Measurements from ENCODE around the gene KIAA0232. TPM values are rescaled to one million over a fixed set of nuclear protein-coding genes. Genes with fewer than 3 reads are reported as not detected.
A peak's percentile ranks its signal among the peaks of the same experiment; 100 is the strongest.

Gene KIAA0232
- total and polyA plus RNA-seq, 7 donors: 8.7 to 79.8 (median 53.3) TPM

GRCh38 chr4:6739920-6740319, 42.6 kb upstream of the KIAA0232 start:
- DNase-seq: no peak
- Histone ChIP-seq H3K27ac (no peak overlapping the region), H3K4me1 (no peaks in the 10 kb centered on the region), H3K27me3 (ENCODE audit: insufficient read depth in 3 of 3, low read length in 2 of 3) (no peaks in the 10 kb centered on the region), H3K9me3 (no peaks in the 10 kb centered on the region), H3K4me3 (no peak overlapping the region), H3K36me3 (ENCODE audit: insufficient read depth in 1 of 2, low read depth in 1 of 2) (no peaks in the 10 kb centered on the region)
- intact Hi-C loops (cut with DNase I): no loop called here
- WGBS, 3 donors: 80 to 86% (median 83%) methylated on average over 4 of the region's 4 CpGs
- ATAC-seq: no peak
- TF ChIP-seq, protein P1, sequence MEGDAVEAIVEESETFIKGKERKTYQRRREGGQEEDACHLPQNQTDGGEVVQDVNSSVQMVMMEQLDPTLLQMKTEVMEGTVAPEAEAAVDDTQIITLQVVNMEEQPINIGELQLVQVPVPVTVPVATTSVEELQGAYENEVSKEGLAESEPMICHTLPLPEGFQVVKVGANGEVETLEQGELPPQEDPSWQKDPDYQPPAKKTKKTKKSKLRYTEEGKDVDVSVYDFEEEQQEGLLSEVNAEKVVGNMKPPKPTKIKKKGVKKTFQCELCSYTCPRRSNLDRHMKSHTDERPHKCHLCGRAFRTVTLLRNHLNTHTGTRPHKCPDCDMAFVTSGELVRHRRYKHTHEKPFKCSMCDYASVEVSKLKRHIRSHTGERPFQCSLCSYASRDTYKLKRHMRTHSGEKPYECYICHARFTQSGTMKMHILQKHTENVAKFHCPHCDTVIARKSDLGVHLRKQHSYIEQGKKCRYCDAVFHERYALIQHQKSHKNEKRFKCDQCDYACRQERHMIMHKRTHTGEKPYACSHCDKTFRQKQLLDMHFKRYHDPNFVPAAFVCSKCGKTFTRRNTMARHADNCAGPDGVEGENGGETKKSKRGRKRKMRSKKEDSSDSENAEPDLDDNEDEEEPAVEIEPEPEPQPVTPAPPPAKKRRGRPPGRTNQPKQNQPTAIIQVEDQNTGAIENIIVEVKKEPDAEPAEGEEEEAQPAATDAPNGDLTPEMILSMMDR (IDR thresholded peaks at IDR 0.05): no peak

DNA sequence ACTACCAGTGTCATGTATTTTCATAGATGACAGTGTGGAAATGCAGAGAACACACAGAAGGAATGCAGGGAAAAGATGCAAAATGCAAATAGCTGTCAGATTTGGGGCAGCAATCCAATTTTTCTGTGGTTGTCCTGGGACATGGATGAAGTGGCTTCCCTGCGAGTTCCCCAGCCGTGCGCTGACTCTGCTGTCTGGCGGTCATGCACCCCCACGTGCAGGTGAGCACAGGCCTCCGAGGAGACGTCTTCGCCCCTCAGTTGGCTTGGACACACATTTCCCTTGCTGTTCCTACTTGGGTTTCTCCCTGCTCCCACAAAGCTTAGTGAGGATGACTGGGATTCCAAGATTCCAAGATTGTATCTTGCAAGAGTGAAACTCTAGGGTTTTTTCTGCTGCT, 42.2 kb upstream of the KIAA0232 start:
- ATAC-seq (no peak), DNase-seq (no peak)
- WGBS, 3 donors: 77 to 90% (median 87%) methylated on average over 8 of the region's 8 CpGs
- TF ChIP-seq, protein P1 (IDR thresholded peaks at IDR 0.05): no peak
- H3K27me3 ChIP-seq (ENCODE audit: insufficient read depth in 3 of 3, low read length in 2 of 3): no peaks in the 10 kb centered on the region
- no peak overlapping the region for H3K4me3 ChIP-seq
- intact Hi-C loops (cut with DNase I): no loop called here
- no peak overlapping the region for H3K27ac ChIP-seq
- H3K4me1 ChIP-seq: no peaks in the 10 kb centered on the region
- H3K9me3 ChIP-seq: no peaks in the 10 kb centered on the region
- no peaks in the 10 kb centered on the region for H3K36me3 ChIP-seq (ENCODE audit: insufficient read depth in 1 of 2, low read depth in 1 of 2)

- TF ChIP-seq, protein P1 (IDR thresholded peaks at IDR 0.05): no peak
- no peaks in the 10 kb centered on the region for H3K4me1 ChIP-seq
- DNase-seq (no peak), ATAC-seq (no peak)
- no peaks in the 10 kb centered on the region for H3K9me3 ChIP-seq
- WGBS, 3 donors: 71 to 91% (median 78%) methylated on average over 2 of the region's 2 CpGs
- H3K4me3 ChIP-seq: no peak overlapping the region
- H3K36me3 ChIP-seq (ENCODE audit: insufficient read depth in 1 of 2, low read depth in 1 of 2): no peaks in the 10 kb centered on the region
- no peak overlapping the region for H3K27ac ChIP-seq
- no peaks in the 10 kb centered on the region for H3K27me3 ChIP-seq (ENCODE audit: insufficient read depth in 3 of 3, low read length in 2 of 3)
- intact Hi-C loops (cut with DNase I): no loop called here
Measured at GRCh38 chr4:6742507-6742906, 40.0 kb upstream of the KIAA0232 start.

DNA sequence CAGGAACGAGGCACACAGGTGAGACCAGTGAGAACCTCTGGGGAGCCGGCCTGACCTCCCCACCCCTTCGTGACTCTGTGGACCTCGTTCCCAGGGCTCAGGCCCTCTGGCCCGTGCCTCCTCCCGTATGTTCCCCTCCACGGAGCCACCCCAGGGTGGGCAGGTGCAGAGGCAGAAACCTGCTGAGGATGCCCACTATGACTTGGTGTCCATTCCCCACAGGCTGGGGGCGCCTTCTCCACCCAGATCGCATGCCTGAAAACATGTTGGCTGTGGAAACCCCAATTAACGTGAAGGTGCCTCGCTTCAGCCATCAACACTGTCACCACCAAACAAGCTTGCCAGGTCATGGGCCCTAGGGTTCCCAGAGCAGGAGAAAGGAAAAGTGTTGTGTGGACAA, 39.5 kb upstream of the KIAA0232 start:
- no peak for DNase-seq
- Histone ChIP-seq H3K27me3 (ENCODE audit: insufficient read depth in 3 of 3, low read length in 2 of 3) (no peaks in the 10 kb centered on the region), H3K4me3 (no peak overlapping the region), H3K4me1 (no peaks in the 10 kb centered on the region), H3K27ac (no peak overlapping the region), H3K36me3 (ENCODE audit: insufficient read depth in 1 of 2, low read depth in 1 of 2) (no peaks in the 10 kb centered on the region), H3K9me3 (no peaks in the 10 kb centered on the region)
- ATAC-seq: peak in 1 of 4 donors; percentile 14
- intact Hi-C loops (cut with DNase I): no loop called here
- TF ChIP-seq, protein P1 (IDR thresholded peaks at IDR 0.05): no peak
- 74 to 84% (median 75%) methylated on average over 11 of the region's 11 CpGs for WGBS, 3 donors

- no peak overlapping the region for H3K4me3 ChIP-seq
- TF ChIP-seq, protein P1 (IDR thresholded peaks at IDR 0.05): no peak
Measured at GRCh38 chr4:6746721-6747293, 35.7 kb upstream of the KIAA0232 start.

More at GRCh38 chr4:6746721-6747293, 35.7 kb upstream of the KIAA0232 start:
- intact Hi-C loops (cut with DNase I): no loop called here
- Histone ChIP-seq H3K27ac (no peak overlapping the region), H3K9me3 (no peaks in the 10 kb centered on the region), H3K27me3 (ENCODE audit: insufficient read depth in 3 of 3, low read length in 2 of 3) (no peaks in the 10 kb centered on the region), H3K36me3 (ENCODE audit: insufficient read depth in 1 of 2, low read depth in 1 of 2) (no peaks in the 10 kb centered on the region), H3K4me1 (peaks cover 8% of the 10 kb centered on the region)
- no peak for DNase-seq
- WGBS, 3 donors: 41 to 50% (median 43%) methylated on average over 18 to 20 of the region's 20 CpGs
- ATAC-seq: no peak

All from psoas muscle (tissue), 8 donors.